OCI-LY3 (cell line): Measurements from ENCODE around the gene ZNF283.

Source experiments
- H2AFZ ChIP-seq: fragments of 200-600, 300-600 bp; shearing (Covaris generic); 2 replicates; pipeline ENCODE4 v1.6.0; 2014; ENCODE audit warnings: antibody characterized with exemption, low read depth, low read length
- H3K27ac ChIP-seq: fragments of 200-600, 300-600 bp; sonication (generic); 2 replicates; pipeline ENCODE4 v1.5.1; 2014; ENCODE audit warnings: mild to moderate bottlenecking, low read length, moderate library complexity, mixed read lengths
- H3K27me3 ChIP-seq: fragments of 200-600, 300-600 bp; sonication (generic); 2 replicates; pipeline ENCODE4 v1.6.1; 2014; ENCODE audit warnings: low read depth, low read length, mixed read lengths
- H3K36me3 ChIP-seq: fragments of 200-600, 300-600 bp; sonication (generic); replicated peaks from 2 replicates; pipeline ENCODE3; 2014; ENCODE audit warnings: low read depth, low read length, mixed read lengths
- H3K4me1 ChIP-seq: fragments of 300-600, 200-600 bp; sonication (generic); 2 replicates; pipeline ENCODE4 v1.6.1; 2014; ENCODE audit warnings: low read length, mixed read lengths
- H3K4me2 ChIP-seq: fragments of 200-600, 300-600 bp; sonication (generic); 2 replicates; pipeline ENCODE4 v1.6.1; 2014; ENCODE audit warnings: low read length, mixed read lengths
- H3K4me3 ChIP-seq: fragments of 300-600, 200-600 bp; sonication (generic); 2 replicates; pipeline ENCODE4 v1.5.1; 2014; ENCODE audit warnings: antibody characterized with exemption, mild to moderate bottlenecking, low read length, moderate library complexity
- H3K79me2 ChIP-seq: fragments of 300-600, 200-600 bp; shearing (Covaris generic); 2 replicates; pipeline ENCODE4 v1.6.1; 2014; ENCODE audit warnings: mild to moderate bottlenecking, low read length, mixed read lengths
- H3K9ac ChIP-seq: fragments of 300-600, 200-600 bp; shearing (Covaris generic); 2 replicates; pipeline ENCODE4 v1.6.0; 2014; ENCODE audit warnings: mild to moderate bottlenecking, low read length, moderate library complexity
- H3K9me3 ChIP-seq: fragments of 200-600, 300-600 bp; shearing (Covaris generic); 2 replicates; pipeline ENCODE4 v1.6.1; 2014; ENCODE audit warnings: low read length, mixed read lengths; ENCODE audit not compliant: insufficient read depth
- H4K20me1 ChIP-seq: fragments of 200-600, 300-600 bp; sonication (generic); 2 replicates; pipeline ENCODE4 v1.6.1; 2016; ENCODE audit warnings: low read length, mixed read lengths; ENCODE audit not compliant: insufficient read depth
- CTCF ChIP-seq: fragments of 200-600, 300-600 bp; sonication (generic); IDR thresholded peaks from 2 replicates; pipeline ENCODE4 v1.5.1; 2014; ENCODE audit warnings: antibody characterized with exemption, low read length, low read depth
- EZH2phosphoT487 ChIP-seq: fragments of 200-600 bp; shearing (Covaris generic); IDR thresholded peaks from 2 replicates; pipeline ENCODE4 v1.6.1; 2018; ENCODE audit warnings: antibody characterized with exemption, mixed run types, low read depth

Gene ZNF283

GRCh38 chr19:43807651-43808050, 19.5 kb upstream of the ZNF283 start:
- H3K9me3 ChIP-seq, result no peaks in the 10 kb centered on the region
- H3K36me3 ChIP-seq, result no peaks in the 10 kb centered on the region
- H3K27me3 ChIP-seq, result peaks cover 5% of the 10 kb centered on the region; the same call in 1 of the 2 replicates
- H3K4me3 ChIP-seq, result no peak overlapping the region
- H3K9ac ChIP-seq, result no peak overlapping the region
- no peak overlapping the region for H3K4me2 ChIP-seq
- no peak overlapping the region for H2AFZ ChIP-seq
- H3K79me2 ChIP-seq, result no peaks in the 10 kb centered on the region
- peaks cover 4% of the 10 kb centered on the region; the same call in 1 of the 2 replicates for H3K4me1 ChIP-seq
- no peaks in the 10 kb centered on the region for H4K20me1 ChIP-seq
- H3K27ac ChIP-seq, result no peak overlapping the region
- TF ChIP-seq CTCF (no peak), EZH2phosphoT487 (no peak)

- no peak overlapping the region for H2AFZ ChIP-seq
Measured at GRCh38 chr19:43809762-43810696, 17.1 kb upstream of the ZNF283 start.

GRCh38 chr19:43811837-43812236, 15.3 kb upstream of the ZNF283 start:
- Histone ChIP-seq H3K9me3 (no peaks in the 10 kb centered on the region), H3K79me2 (no peaks in the 10 kb centered on the region), H3K4me1 (peaks cover 11% of the 10 kb centered on the region), H4K20me1 (no peaks in the 10 kb centered on the region), H3K36me3 (no peaks in the 10 kb centered on the region), H3K27ac (no peak overlapping the region), H3K4me2 (no peak overlapping the region), H3K9ac (no peak overlapping the region), H2AFZ (no peak overlapping the region), H3K27me3 (peaks cover 5% of the 10 kb centered on the region; the same call in 1 of the 2 replicates), H3K4me3 (no peak overlapping the region)
- TF ChIP-seq EZH2phosphoT487, result no peak
- no peak for TF ChIP-seq CTCF

More at GRCh38 chr19:43809762-43810696, 17.1 kb upstream of the ZNF283 start:
- no peaks in the 10 kb centered on the region for H3K9me3 ChIP-seq
- no peak overlapping the region for H3K9ac ChIP-seq
- H3K4me3 ChIP-seq, result no peak overlapping the region
- no peak for TF ChIP-seq EZH2phosphoT487
- peak; percentile 88 for TF ChIP-seq CTCF
- H3K36me3 ChIP-seq, result no peaks in the 10 kb centered on the region
- H4K20me1 ChIP-seq, result no peaks in the 10 kb centered on the region
- H3K4me2 ChIP-seq, result peak overlapping the region; percentile 12; the same call in 1 of the 2 replicates
- H3K79me2 ChIP-seq, result no peaks in the 10 kb centered on the region
- peaks cover 5% of the 10 kb centered on the region; the same call in 1 of the 2 replicates for H3K27me3 ChIP-seq
- H3K27ac ChIP-seq, result no peak overlapping the region
- peaks cover 11% of the 10 kb centered on the region for H3K4me1 ChIP-seq

GRCh38 chr19:43812259-43812658, 14.9 kb upstream of the ZNF283 start:
- H3K9ac ChIP-seq, result no peak overlapping the region
- no peaks in the 10 kb centered on the region for H3K36me3 ChIP-seq
- no peak overlapping the region for H3K4me2 ChIP-seq
- H3K27me3 ChIP-seq, result peaks cover 5% of the 10 kb centered on the region; the same call in 1 of the 2 replicates
- H2AFZ ChIP-seq, result no peak overlapping the region
- no peak overlapping the region for H3K4me3 ChIP-seq
- no peaks in the 10 kb centered on the region for H3K9me3 ChIP-seq
- H3K27ac ChIP-seq, result no peak overlapping the region
- H3K4me1 ChIP-seq, result peaks cover 11% of the 10 kb centered on the region
- TF ChIP-seq CTCF (no peak), EZH2phosphoT487 (no peak)
- no peaks in the 10 kb centered on the region for H4K20me1 ChIP-seq
- H3K79me2 ChIP-seq, result no peaks in the 10 kb centered on the region
